Occipital lobe (tissue), 2 donors: ENCODE results near the gene NCK2. TPM values are rescaled to one million over a fixed set of nuclear protein-coding genes. Genes with fewer than 3 reads are reported as not detected.

Experiments
- DNase-seq: peaks from one replicate; lab custom pipeline; 2025; lab: John Stamatoyannopoulos, UW
- total RNA-seq: library from RNA; depleted of rRNA; stranded (reverse); fragments of >200 nt; gene quantifications from one replicate; pipeline ENCODE4 v1.2.3, GENCODE V29; 2014

The NCK2 gene
- total RNA-seq, 1 donor from 2014 or later = 86.1 TPM

GRCh38 chr2:105868060-105868459 lies 123.3 kb downstream of the NCK2 start:
- no peak for DNase-seq

GRCh38 chr2:105869341-105869740 lies 124.6 kb downstream of the NCK2 start:
- DNase-seq = no peak

GRCh38 chr2:105870062-105870461 lies 125.3 kb downstream of the NCK2 start:
- DNase-seq = no peak

- DNase-seq = no peak
These were observed 126.1 kb downstream of the NCK2 start for GRCh38 chr2:105870858-105871257.

GRCh38 chr2:105872142-105872728 lies 127.5 kb downstream of the NCK2 start:
- no peak for DNase-seq

GRCh38 chr2:105872830-105873229 lies 128.1 kb downstream of the NCK2 start:
- DNase-seq = no peak

GRCh38 chr2:105873281-105873680 lies 128.6 kb downstream of the NCK2 start:
- DNase-seq = no peak

GRCh38 chr2:105873721-105874120 lies 129.0 kb downstream of the NCK2 start:
- no peak for DNase-seq

- DNase-seq = no peak
These were observed 129.8 kb downstream of the NCK2 start for GRCh38 chr2:105874466-105874865.

- DNase-seq = no peak
These were observed 130.5 kb downstream of the NCK2 start for GRCh38 chr2:105875241-105875640.

- no peak for DNase-seq
These were observed 131.5 kb downstream of the NCK2 start for GRCh38 chr2:105876191-105876590.

GRCh38 chr2:105877945-105878344 lies 133.2 kb downstream of the NCK2 start:
- DNase-seq = no peak

- no peak for DNase-seq
These were observed 134.5 kb downstream of the NCK2 start for GRCh38 chr2:105879106-105879802.

- DNase-seq = no peak
These were observed 135.1 kb downstream of the NCK2 start for GRCh38 chr2:105879803-105880300.

- no peak for DNase-seq
These were observed 135.9 kb downstream of the NCK2 start for GRCh38 chr2:105880637-105881036.

GRCh38 chr2:105881286-105882136 lies 136.8 kb downstream of the NCK2 start:
- DNase-seq = no peak

GRCh38 chr2:105882341-105882740 lies 137.6 kb downstream of the NCK2 start:
- DNase-seq = no peak

- DNase-seq = no peak
These were observed 138.3 kb downstream of the NCK2 start for GRCh38 chr2:105882920-105883435.

- no peak for DNase-seq
These were observed 139.4 kb downstream of the NCK2 start for GRCh38 chr2:105883911-105884694.

GRCh38 chr2:105885456-105885855 lies 140.7 kb downstream of the NCK2 start:
- no peak for DNase-seq

- no peak for DNase-seq
These were observed 141.3 kb downstream of the NCK2 start for GRCh38 chr2:105886029-105886454.
